Limb (tissue), 2 donors: ENCODE results near the gene CT83.

Experiments used
- DNase-seq, 2 donors: peaks; one replicate each; pipeline ENCODE4 v3.0.0-alpha.2; 2016; ENCODE audit errors: extremely low spot score in 2 of 2

CT83 gene, protein sequence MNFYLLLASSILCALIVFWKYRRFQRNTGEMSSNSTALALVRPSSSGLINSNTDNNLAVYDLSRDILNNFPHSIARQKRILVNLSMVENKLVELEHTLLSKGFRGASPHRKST

GRCh38 chrX:116462822-116463221 lies at the start of gene CT83:
TSS of gene CT83 (minus strand) at chrX:116462976. CDS start at chrX:116462856, 120 bp downstream.
- no peak for DNase-seq

DNA sequence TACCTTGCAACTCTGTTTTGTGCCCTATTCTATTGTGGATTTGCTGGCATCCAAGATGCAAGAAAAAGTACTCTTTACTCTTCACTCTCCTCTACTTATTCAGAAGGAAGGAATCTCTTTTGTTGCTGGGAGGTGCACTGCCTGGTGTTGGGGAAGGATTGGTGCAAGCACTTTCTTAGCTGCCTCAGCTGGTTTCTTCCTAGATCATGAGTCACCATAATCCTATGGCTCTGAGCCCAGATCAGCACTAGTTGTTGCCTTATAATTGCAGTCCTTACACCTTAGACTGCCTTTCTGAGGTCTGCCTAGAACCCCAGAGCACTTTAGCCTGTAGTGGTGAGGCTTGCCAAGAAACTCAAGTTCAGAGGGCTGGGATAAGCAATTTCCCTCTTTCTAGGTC lies 37.0 kb upstream of the CT83 start:
- DNase-seq = no peak

DNA sequence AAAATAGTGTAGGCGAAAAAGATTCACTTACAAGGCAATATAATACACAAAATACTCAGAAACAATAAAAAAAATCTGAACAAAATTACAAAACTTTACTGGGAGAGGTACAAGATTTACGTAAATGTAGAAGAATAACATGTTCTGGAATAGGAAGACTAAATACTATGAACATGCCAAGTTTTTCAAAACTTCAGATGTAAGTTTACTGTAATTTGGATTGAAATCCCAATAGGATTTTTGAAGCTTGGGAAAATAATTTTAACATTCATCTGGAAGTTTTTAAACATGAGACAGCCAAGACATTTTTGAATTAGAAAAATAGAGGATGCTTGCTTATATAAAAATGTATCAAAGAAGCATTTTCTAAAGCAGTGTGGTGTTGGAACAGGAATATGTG lies 30.5 kb upstream of the CT83 start:
- peak in 1 of 2 donors; percentile 25 for DNase-seq

- peak in 1 of 2 donors; percentile 13 for DNase-seq
Observed at GRCh38 chrX:116490104-116490503, 27.3 kb upstream of the CT83 start.

GRCh38 chrX:116480059-116480458 lies 17.3 kb upstream of the CT83 start:
- DNase-seq = no peak

DNA sequence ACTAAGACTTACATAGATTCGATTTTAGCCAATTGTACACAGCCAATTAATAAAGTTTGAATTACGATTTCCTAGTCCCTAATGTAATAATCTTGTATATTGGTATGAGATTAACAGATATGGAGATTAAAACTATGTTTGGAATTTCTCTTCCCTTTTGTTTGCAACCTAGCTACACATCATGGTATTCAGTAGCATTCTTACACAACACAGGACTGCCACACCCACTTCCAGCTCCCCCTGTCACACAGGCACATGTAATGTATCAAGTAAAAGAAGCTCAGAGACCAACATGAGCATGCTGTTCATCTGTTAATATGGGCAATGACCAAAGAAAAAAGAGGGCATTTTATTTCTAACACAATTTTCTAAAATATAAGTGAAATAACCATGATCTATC lies 13.6 kb downstream of the CT83 start:
- DNase-seq = no peak

- no peak for DNase-seq
Observed at GRCh38 chrX:116436358-116436816, 26.4 kb downstream of the CT83 start, which contains the start of gene SLC6A14. TSS of gene SLC6A14 (plus strand) at chrX:116436606. CDS start at chrX:116436710, 104 bp downstream.

DNA sequence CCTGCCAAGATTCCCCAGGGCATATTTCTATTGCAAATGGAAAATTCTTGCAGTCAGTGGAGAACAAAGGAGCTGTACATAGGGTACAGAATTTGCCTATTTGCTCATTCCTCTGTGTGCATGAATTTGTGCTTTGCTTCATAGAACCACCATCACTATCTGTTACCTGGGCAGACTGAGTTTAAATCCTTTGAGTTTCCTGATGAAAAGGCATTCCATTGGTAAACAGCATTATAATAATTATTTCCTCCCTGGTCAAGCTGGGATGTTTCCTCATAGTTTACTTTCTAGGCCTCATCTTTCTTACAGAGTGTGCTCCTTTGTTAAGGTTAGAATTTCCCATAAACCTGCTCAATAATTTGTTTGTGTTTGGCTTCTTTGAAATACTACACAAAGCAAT lies 27.2 kb downstream of the CT83 start:
- DNase-seq = no peak

GRCh38 chrX:116427978-116428377 lies 34.8 kb downstream of the CT83 start:
- no peak for DNase-seq

GRCh38 chrX:116417968-116418367 lies 44.8 kb downstream of the CT83 start:
- no peak for DNase-seq

DNA sequence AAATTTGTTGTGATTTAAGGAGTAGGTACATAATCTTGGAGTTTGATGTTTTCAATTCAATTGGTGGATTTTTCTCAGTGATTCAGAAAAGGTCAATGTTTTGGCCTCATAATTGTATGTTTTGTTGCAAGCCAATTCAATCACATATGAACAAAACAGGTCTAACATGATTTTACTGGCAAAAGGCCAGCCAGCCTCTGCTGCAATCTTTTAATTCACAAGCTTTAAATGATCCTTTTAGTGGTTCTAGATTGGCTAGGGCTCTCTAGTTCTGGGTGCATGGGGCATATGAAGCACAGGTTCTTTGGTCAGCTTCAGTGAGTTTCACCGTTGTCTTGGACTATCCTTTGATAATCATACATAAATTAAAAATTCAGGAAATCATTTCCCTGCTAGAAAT lies 45.6 kb downstream of the CT83 start:
- no peak for DNase-seq

- no peak for DNase-seq
Observed at GRCh38 chrX:116413273-116413672, 49.5 kb downstream of the CT83 start.
